OCI-LY1 (cell line): Measurements from ENCODE around the gene LCMT1.

Experiments used
- H2AFZ ChIP-seq: fragments of 200-600 bp; sonication (generic), shearing (Covaris generic); 2 replicates; pipeline ENCODE4 v1.6.0; 2014; ENCODE audit warnings: antibody characterized with exemption, mild to moderate bottlenecking, low read length
- H3F3A ChIP-seq: fragments of 200-600 bp; sonication (generic), shearing (Covaris generic); 2 replicates; pipeline ENCODE4 v1.6.0; 2014; ENCODE audit warnings: mild to moderate bottlenecking, antibody characterized with exemption, low read length, moderate library complexity; ENCODE audit not compliant: insufficient read depth
- H3K27ac ChIP-seq: fragments of 200-600 bp; sonication (generic); 2 replicates; pipeline ENCODE4 v1.5.1; 2014; ENCODE audit warnings: low read length, mixed run types, mild to moderate bottlenecking, low read depth; ENCODE audit not compliant: poor library complexity, severe bottlenecking
- H3K27me3 ChIP-seq: fragments of 200-600 bp; sonication (generic); 2 replicates; pipeline ENCODE4 v1.6.0; 2014; ENCODE audit warnings: antibody characterized with exemption, mild to moderate bottlenecking, low read length, moderate library complexity; ENCODE audit not compliant: insufficient read depth
- H3K36me3 ChIP-seq: fragments of 200-600 bp; sonication (generic); 2 replicates; pipeline ENCODE4 v1.6.1; 2014; ENCODE audit warnings: mild to moderate bottlenecking, antibody characterized with exemption, low read length, moderate library complexity, mixed read lengths; ENCODE audit not compliant: insufficient read depth
- H3K4me1 ChIP-seq: fragments of 200-600 bp; sonication (generic); 2 replicates; pipeline ENCODE4 v1.5.1; 2014; ENCODE audit warnings: mild to moderate bottlenecking, low read length, moderate library complexity; ENCODE audit not compliant: insufficient read depth, severe bottlenecking
- H3K4me2 ChIP-seq: fragments of 200-600 bp; sonication (generic), shearing (Covaris generic); 2 replicates; pipeline ENCODE4 v1.6.1; 2014; ENCODE audit warnings: low read length
- H3K4me3 ChIP-seq: fragments of 200-600 bp; sonication (generic); 2 replicates; pipeline ENCODE4 v1.5.1; 2014; ENCODE audit warnings: low read length, low read depth, mild to moderate bottlenecking, mixed read lengths; ENCODE audit not compliant: poor library complexity, severe bottlenecking
- H3K79me2 ChIP-seq: fragments of 200-600 bp; shearing (Covaris generic); 2 replicates; pipeline ENCODE4 v1.6.1; 2016; ENCODE audit warnings: mixed run types, low read length, mixed read lengths; ENCODE audit not compliant: insufficient read depth
- H3K9ac ChIP-seq: fragments of 200-600 bp; sonication (generic), shearing (Covaris generic); 2 replicates; pipeline ENCODE4 v1.6.1; 2014; ENCODE audit warnings: mild to moderate bottlenecking, low read length, mixed read lengths
- H3K9me2 ChIP-seq: fragments of 200-600 bp; sonication (generic), shearing (Covaris generic); 2 replicates; pipeline ENCODE4 v1.6.1; 2014; ENCODE audit warnings: low read depth, mild to moderate bottlenecking, low read length, mixed read lengths
- H3K9me3 ChIP-seq: fragments of 200-600 bp; shearing (Covaris generic); 2 replicates; pipeline ENCODE4 v1.6.1; 2014; ENCODE audit warnings: low read length, mixed read lengths
- H4K20me1 ChIP-seq: fragments of 200-600 bp; sonication (generic), shearing (Covaris generic); 2 replicates; pipeline ENCODE4 v1.6.0; 2016; ENCODE audit warnings: mild to moderate bottlenecking, low read length; ENCODE audit not compliant: insufficient read depth
- EZH2 ChIP-seq: fragments of 200-600 bp; sonication (generic), shearing (Covaris generic); IDR thresholded peaks from 2 replicates; pipeline ENCODE4 v1.8.0; 2017; ENCODE audit warnings: borderline replicate concordance, mixed run types, mild to moderate bottlenecking, antibody characterized with exemption, low read length, moderate library complexity, mixed read lengths
- TF ChIP-seq, protein P1 (sequence below): fragments of 200-600 bp; sonication (generic), shearing (Covaris generic); IDR thresholded peaks from 2 replicates; pipeline ENCODE4 v1.5.1; 2017; ENCODE audit warnings: mild to moderate bottlenecking, antibody characterized with exemption, low read length, moderate library complexity, mixed read lengths

Gene LCMT1

GRCh38 chr16:25213709-25214397, 102.3 kb downstream of the LCMT1 start:
- TF ChIP-seq EZH2: no peak
- TF ChIP-seq, protein P1, sequence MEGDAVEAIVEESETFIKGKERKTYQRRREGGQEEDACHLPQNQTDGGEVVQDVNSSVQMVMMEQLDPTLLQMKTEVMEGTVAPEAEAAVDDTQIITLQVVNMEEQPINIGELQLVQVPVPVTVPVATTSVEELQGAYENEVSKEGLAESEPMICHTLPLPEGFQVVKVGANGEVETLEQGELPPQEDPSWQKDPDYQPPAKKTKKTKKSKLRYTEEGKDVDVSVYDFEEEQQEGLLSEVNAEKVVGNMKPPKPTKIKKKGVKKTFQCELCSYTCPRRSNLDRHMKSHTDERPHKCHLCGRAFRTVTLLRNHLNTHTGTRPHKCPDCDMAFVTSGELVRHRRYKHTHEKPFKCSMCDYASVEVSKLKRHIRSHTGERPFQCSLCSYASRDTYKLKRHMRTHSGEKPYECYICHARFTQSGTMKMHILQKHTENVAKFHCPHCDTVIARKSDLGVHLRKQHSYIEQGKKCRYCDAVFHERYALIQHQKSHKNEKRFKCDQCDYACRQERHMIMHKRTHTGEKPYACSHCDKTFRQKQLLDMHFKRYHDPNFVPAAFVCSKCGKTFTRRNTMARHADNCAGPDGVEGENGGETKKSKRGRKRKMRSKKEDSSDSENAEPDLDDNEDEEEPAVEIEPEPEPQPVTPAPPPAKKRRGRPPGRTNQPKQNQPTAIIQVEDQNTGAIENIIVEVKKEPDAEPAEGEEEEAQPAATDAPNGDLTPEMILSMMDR: no peak
- Histone ChIP-seq H3K27me3 (no peaks in the 10 kb centered on the region), H3K4me3 (no peak overlapping the region), H4K20me1 (no peaks in the 10 kb centered on the region), H3K9ac (no peak overlapping the region), H3K4me1 (no peaks in the 10 kb centered on the region), H3F3A (no peaks in the 10 kb centered on the region), H3K79me2 (no peaks in the 10 kb centered on the region), H3K9me3 (no peaks in the 10 kb centered on the region), H3K9me2 (no peaks in the 10 kb centered on the region), H3K4me2 (no peak overlapping the region), H3K27ac (no peak overlapping the region), H3K36me3 (no peaks in the 10 kb centered on the region), H2AFZ (no peak overlapping the region)

- Histone ChIP-seq H3K27ac (no peak overlapping the region), H3K9ac (no peak overlapping the region), H3K4me1 (no peaks in the 10 kb centered on the region), H3K9me3 (no peaks in the 10 kb centered on the region), H3K27me3 (no peaks in the 10 kb centered on the region), H2AFZ (no peak overlapping the region), H3K79me2 (no peaks in the 10 kb centered on the region), H3F3A (no peaks in the 10 kb centered on the region), H3K4me2 (no peak overlapping the region), H4K20me1 (no peaks in the 10 kb centered on the region), H3K36me3 (no peaks in the 10 kb centered on the region), H3K4me3 (no peak overlapping the region), H3K9me2 (no peaks in the 10 kb centered on the region)
- no peak for TF ChIP-seq EZH2
- TF ChIP-seq, protein P1: no peak
Observed at GRCh38 chr16:25217112-25217511, 105.6 kb downstream of the LCMT1 start.

DNA sequence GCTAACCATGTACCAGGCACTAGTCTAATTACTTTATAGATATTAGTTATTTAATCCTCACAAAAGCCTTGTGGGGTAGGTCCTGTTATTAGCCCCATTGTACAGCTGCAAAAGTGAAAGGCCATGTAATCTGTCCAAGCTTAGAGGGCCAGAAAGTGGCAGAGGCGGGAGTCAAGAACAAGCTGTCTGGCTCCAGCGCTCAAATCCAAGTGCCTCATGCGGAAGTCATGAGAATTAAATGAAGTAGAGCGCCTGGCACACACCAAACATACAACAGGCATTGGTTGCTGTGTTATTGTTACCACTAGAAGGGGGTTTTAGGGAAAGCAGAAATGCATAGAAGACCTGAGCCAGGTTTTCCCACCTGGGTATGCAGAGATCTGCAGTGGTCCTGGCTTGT, 106.4 kb downstream of the LCMT1 start:
- H3K9me2 ChIP-seq: no peaks in the 10 kb centered on the region

More for the DNA sequence above, 106.4 kb downstream of the LCMT1 start:
- Histone ChIP-seq H3K9me3 (no peaks in the 10 kb centered on the region), H3F3A (no peaks in the 10 kb centered on the region), H3K4me3 (no peak overlapping the region), H3K9ac (no peak overlapping the region), H3K4me2 (no peak overlapping the region), H3K79me2 (no peaks in the 10 kb centered on the region), H4K20me1 (no peaks in the 10 kb centered on the region), H3K4me1 (no peaks in the 10 kb centered on the region), H3K36me3 (no peaks in the 10 kb centered on the region), H3K27ac (no peak overlapping the region), H3K27me3 (no peaks in the 10 kb centered on the region), H2AFZ (no peak overlapping the region)
- TF ChIP-seq EZH2: no peak
- TF ChIP-seq, protein P1: no peak
